Left lung (tissue), 10 donors: ENCODE measurements around the gene USP53. TPM values are rescaled to one million over a fixed set of nuclear protein-coding genes. Genes with fewer than 3 reads are reported as not detected.

Source experiments
- ATAC-seq: fragments of 200-7000 bp; cut with Tn5 transposase; one replicate; pipeline ENCODE4 v1.9.1; 2020; ENCODE audit warnings: moderate library complexity
- DNase-seq, 4 donors: peaks; one replicate each; pipeline ENCODE4 v3.0.0-alpha.2; 2013 to 2020
- H3K27ac ChIP-seq, 2 donors: fragments of 200-600 bp; sonication (generic) in 1 of 2; one replicate each; pipeline versions ENCODE4 v1.5.0 to v1.8.0; 2020 to 2021
- H3K27me3 ChIP-seq, 2 donors: fragments of 200-600 bp; sonication (generic) in 1 of 2; one replicate each; pipeline versions ENCODE4 v1.5.0 to v1.8.0; 2020 to 2021
- H3K36me3 ChIP-seq, 2 donors: fragments of 200-600 bp; sonication (generic) in 1 of 2; one replicate each; pipeline versions ENCODE4 v1.5.0 to v1.8.0; 2020 to 2021
- H3K4me1 ChIP-seq, 2 donors: fragments of 200-600 bp; one replicate each; pipeline ENCODE4 v1.8.0; 2021
- H3K4me3 ChIP-seq, 2 donors: fragments of 200-600 bp; sonication (generic) in 1 of 2; one replicate each; pipeline versions ENCODE4 v1.5.0 to v1.8.0; 2020 to 2021; ENCODE audit warnings: mild to moderate bottlenecking in 1 of 2
- H3K9me3 ChIP-seq, 2 donors: fragments of 200-600 bp; sonication (generic) in 1 of 2; one replicate each; pipeline versions ENCODE4 v1.5.0 to v1.8.0; 2020 to 2021
- CTCF ChIP-seq, 2 donors: fragments of 200-600 bp; sonication (generic) in 1 of 2; IDR thresholded peaks; one replicate each; pipeline versions ENCODE4 v1.5.0 to v1.8.0; 2021; ENCODE audit warnings: antibody characterized with exemption in 2 of 2
- intact Hi-C, 2 donors: fragments of 100-400 bp; cut with DNase I; formaldehyde crosslinking; loops; one replicate each; pipeline versions ENCODE4 v1.11.2 to v1.14.2; 2022
- polyA plus RNA-seq, 6 donors: library from polyadenylated mRNA; unstranded; fragments of 120-200 nt; gene quantifications; one replicate each; pipeline ENCODE4 v1.2.1, GENCODE V29; 2013; ENCODE audit not compliant: insufficient read length in 6 of 6
- total RNA-seq, 2 donors: library from RNA; stranded (reverse); fragmentation: NEBNext Ultra II Directional; extraction: Animal tissue kit (Norgen Biotek cat#: 25700); gene quantifications; one replicate each; pipeline ENCODE4 v1.2.1, GENCODE V29; 2021
- donor health status: DM: no; HTN: yes; CAD: no.
- donor health status: DM: no; HTN: no; CAD: no.

USP53 gene
- total and polyA plus RNA-seq, 8 donors: 25.4 to 51.5 (median 30.6) TPM

- ATAC-seq (no peak), DNase-seq (no peak)
- Histone ChIP-seq H3K4me1 (no peaks in the 10 kb centered on the region), H3K36me3 (no peaks in the 10 kb centered on the region), H3K9me3 (no peaks in the 10 kb centered on the region), H3K27me3 (no peaks in the 10 kb centered on the region), H3K27ac (no peak overlapping the region), H3K4me3 (no peak overlapping the region)
- intact Hi-C loops: no loop called here
- TF ChIP-seq CTCF (IDR thresholded peaks at IDR 0.05): no peak
Measured at GRCh38 chr4:119179011-119179410, 33.5 kb upstream of the USP53 start.

GRCh38 chr4:119184128-119184527 is 28.4 kb upstream of the USP53 start:
- intact Hi-C loops: no loop called here
- Histone ChIP-seq H3K4me1 (no peaks in the 10 kb centered on the region), H3K27me3 (no peaks in the 10 kb centered on the region), H3K9me3 (no peaks in the 10 kb centered on the region), H3K36me3 (no peaks in the 10 kb centered on the region), H3K27ac (no peak overlapping the region), H3K4me3 (no peak overlapping the region)
- DNase-seq: no peak
- no peak for ATAC-seq
- no peak for TF ChIP-seq CTCF (IDR thresholded peaks at IDR 0.05)

GRCh38 chr4:119189638-119190037 is 22.9 kb upstream of the USP53 start:
- ATAC-seq (peak; percentile 35), DNase-seq (no peak)
- no peaks in the 10 kb centered on the region for H3K9me3 ChIP-seq
- H3K27ac ChIP-seq: no peak overlapping the region
- H3K4me3 ChIP-seq: no peak overlapping the region
- intact Hi-C loops: no loop called here
- no peaks in the 10 kb centered on the region for H3K4me1 ChIP-seq
- no peaks in the 10 kb centered on the region for H3K27me3 ChIP-seq
- H3K36me3 ChIP-seq: no peaks in the 10 kb centered on the region
- no peak for TF ChIP-seq CTCF (IDR thresholded peaks at IDR 0.05)

GRCh38 chr4:119190354-119190753 is 22.2 kb upstream of the USP53 start:
- no peaks in the 10 kb centered on the region for H3K4me1 ChIP-seq
- H3K9me3 ChIP-seq: no peaks in the 10 kb centered on the region
- DNase-seq: no peak
- H3K4me3 ChIP-seq: no peak overlapping the region
- no peaks in the 10 kb centered on the region for H3K27me3 ChIP-seq
- no peak for ATAC-seq
- H3K27ac ChIP-seq: no peak overlapping the region
- intact Hi-C loops: no loop called here
- no peak for TF ChIP-seq CTCF (IDR thresholded peaks at IDR 0.05)
- H3K36me3 ChIP-seq: no peaks in the 10 kb centered on the region

GRCh38 chr4:119191505-119191904 is 21.0 kb upstream of the USP53 start:
- no peak for TF ChIP-seq CTCF (IDR thresholded peaks at IDR 0.05)
- DNase-seq (no peak), ATAC-seq (no peak)
- Histone ChIP-seq H3K9me3 (no peaks in the 10 kb centered on the region), H3K27ac (no peak overlapping the region), H3K4me1 (no peaks in the 10 kb centered on the region), H3K4me3 (no peak overlapping the region), H3K36me3 (no peaks in the 10 kb centered on the region), H3K27me3 (no peaks in the 10 kb centered on the region)
- intact Hi-C loops: no loop called here
